Liver (tissue), 3 donors: Measurements from ENCODE around the gene RALGAPA2.
A peak's percentile ranks its signal among the peaks of the same experiment; 100 is the strongest.

ENCODE experiments used
- GABPA ChIP-seq, 2 donors: IDR thresholded peaks in 1 of 2; conservative IDR thresholded peaks in 1 of 2; 2 replicates each; pipeline ENCODE4 v1.6.1; 2016; ENCODE audit warnings: antibody characterized with exemption in 2 of 2, mild to moderate bottlenecking in 1 of 2, moderate library complexity in 1 of 2
- HNF4A ChIP-seq, 2 donors: conservative IDR thresholded peaks; 2 replicates each; pipeline ENCODE4 v1.6.1; 2016; ENCODE audit warnings: antibody characterized with exemption in 2 of 2, mild to moderate bottlenecking in 2 of 2
- JUND ChIP-seq, 2 donors: IDR thresholded peaks; 2 replicates each; pipeline ENCODE4 v1.6.1; 2016; ENCODE audit warnings: antibody characterized with exemption in 2 of 2
- RAD21 ChIP-seq, 2 donors: IDR thresholded peaks; 2 replicates each; pipeline ENCODE4 v1.6.1; 2016; ENCODE audit warnings: antibody characterized with exemption in 2 of 2, mild to moderate bottlenecking in 2 of 2
- SP1 ChIP-seq: IDR thresholded peaks from 2 replicates; pipeline ENCODE4 v1.6.1; 2018; ENCODE audit warnings: antibody characterized with exemption, mild to moderate bottlenecking
- TF ChIP-seq, protein P1 (sequence below): fragments of 150-350 bp; IDR thresholded peaks from 2 replicates; pipeline ENCODE4 v1.5.1; 2017; ENCODE audit warnings: improper control_type of control experiment, low read depth, low read length; ENCODE audit not compliant: missing input control
- TF ChIP-seq, protein P2 (sequence below): IDR thresholded peaks from 2 replicates; pipeline ENCODE4 v1.6.1; 2016; ENCODE audit warnings: antibody characterized with exemption
- TF ChIP-seq, protein P3 (sequence below): IDR thresholded peaks from 2 replicates; pipeline ENCODE4 v1.6.1; 2016; ENCODE audit warnings: antibody characterized with exemption
- donor health status: healthy.
- donor health status: healthy.

DNA sequence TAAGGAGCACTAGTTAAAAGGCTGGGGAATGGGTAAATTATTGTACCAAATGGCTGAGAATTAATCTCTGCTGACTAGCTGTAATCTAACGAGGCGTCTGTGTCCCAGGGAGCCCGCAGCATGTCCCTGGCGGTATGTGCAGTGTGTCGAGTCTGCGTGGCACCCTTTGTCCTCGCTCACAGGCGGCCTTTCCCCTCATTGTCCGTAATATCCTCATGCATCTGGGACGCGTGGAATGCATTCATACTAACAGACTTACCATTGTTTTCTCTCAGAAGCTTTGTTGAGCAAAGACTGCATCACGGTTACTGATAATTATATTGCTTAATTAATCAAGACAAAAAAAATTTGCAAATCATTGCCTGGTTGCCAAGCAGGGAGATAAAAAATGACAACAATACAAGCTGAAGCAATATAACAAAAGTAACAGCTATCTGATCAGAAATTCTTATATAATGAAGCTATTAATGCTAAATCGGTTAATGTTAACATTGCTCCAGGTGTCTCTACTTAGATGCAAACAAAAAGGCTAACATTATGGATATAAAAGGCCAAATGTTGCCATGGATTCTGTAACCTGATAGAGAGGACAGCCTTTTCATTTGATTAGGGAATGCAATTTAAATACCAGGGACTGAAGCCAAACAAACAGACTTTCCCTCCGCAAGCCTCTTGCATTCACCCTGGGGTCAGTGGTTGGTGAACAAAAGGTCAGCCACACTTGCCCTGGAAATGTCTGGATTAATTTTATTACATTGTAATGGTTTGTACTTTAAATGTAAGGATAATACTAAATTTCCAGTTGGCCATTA, 219.7 kb downstream of the RALGAPA2 start:
- TF ChIP-seq GABPA (IDR thresholded peaks at IDR 0.05 in 1 of 2, conservative IDR thresholded peaks at IDR 0.05 in 1 of 2) (no peak), SP1 (peak; percentile 62), RAD21 (IDR thresholded peaks at IDR 0.05) (peak in 1 of 2 donors; percentile 46), JUND (IDR thresholded peaks at IDR 0.05) (no peak), HNF4A (conservative IDR thresholded peaks at IDR 0.05) (peak; percentile 71 to 88)
- TF ChIP-seq, protein P1, sequence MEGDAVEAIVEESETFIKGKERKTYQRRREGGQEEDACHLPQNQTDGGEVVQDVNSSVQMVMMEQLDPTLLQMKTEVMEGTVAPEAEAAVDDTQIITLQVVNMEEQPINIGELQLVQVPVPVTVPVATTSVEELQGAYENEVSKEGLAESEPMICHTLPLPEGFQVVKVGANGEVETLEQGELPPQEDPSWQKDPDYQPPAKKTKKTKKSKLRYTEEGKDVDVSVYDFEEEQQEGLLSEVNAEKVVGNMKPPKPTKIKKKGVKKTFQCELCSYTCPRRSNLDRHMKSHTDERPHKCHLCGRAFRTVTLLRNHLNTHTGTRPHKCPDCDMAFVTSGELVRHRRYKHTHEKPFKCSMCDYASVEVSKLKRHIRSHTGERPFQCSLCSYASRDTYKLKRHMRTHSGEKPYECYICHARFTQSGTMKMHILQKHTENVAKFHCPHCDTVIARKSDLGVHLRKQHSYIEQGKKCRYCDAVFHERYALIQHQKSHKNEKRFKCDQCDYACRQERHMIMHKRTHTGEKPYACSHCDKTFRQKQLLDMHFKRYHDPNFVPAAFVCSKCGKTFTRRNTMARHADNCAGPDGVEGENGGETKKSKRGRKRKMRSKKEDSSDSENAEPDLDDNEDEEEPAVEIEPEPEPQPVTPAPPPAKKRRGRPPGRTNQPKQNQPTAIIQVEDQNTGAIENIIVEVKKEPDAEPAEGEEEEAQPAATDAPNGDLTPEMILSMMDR, result no peak
- TF ChIP-seq, protein P2, sequence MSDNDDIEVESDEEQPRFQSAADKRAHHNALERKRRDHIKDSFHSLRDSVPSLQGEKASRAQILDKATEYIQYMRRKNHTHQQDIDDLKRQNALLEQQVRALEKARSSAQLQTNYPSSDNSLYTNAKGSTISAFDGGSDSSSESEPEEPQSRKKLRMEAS, result no peak
- TF ChIP-seq, protein P3, sequence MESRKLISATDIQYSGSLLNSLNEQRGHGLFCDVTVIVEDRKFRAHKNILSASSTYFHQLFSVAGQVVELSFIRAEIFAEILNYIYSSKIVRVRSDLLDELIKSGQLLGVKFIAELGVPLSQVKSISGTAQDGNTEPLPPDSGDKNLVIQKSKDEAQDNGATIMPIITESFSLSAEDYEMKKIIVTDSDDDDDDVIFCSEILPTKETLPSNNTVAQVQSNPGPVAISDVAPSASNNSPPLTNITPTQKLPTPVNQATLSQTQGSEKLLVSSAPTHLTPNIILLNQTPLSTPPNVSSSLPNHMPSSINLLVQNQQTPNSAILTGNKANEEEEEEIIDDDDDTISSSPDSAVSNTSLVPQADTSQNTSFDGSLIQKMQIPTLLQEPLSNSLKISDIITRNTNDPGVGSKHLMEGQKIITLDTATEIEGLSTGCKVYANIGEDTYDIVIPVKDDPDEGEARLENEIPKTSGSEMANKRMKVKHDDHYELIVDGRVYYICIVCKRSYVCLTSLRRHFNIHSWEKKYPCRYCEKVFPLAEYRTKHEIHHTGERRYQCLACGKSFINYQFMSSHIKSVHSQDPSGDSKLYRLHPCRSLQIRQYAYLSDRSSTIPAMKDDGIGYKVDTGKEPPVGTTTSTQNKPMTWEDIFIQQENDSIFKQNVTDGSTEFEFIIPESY, result no peak
